GM13977 (cell line): Measurements from ENCODE around the gene SLC22A23.

Source experiments
- DNase-seq: peaks from one replicate; pipeline ENCODE4 v3.0.0; 2012; ENCODE audit warnings: low spot score
- CTCF ChIP-seq: IDR thresholded peaks from 2 replicates; pipeline ENCODE4 v1.5.1; 2012; ENCODE audit warnings: mild to moderate bottlenecking, control low read depth; ENCODE audit not compliant: insufficient read depth; ENCODE audit errors: extremely low read depth, missing control alignments
- in situ Hi-C: fragments of 300-500 bp; cut with MboI; formaldehyde crosslinking; loops from one replicate; pipeline ENCODE4 v1.12.0; 2022; ENCODE audit warnings: low sequenced_read_pairs, low pct_unique_long_range_greater_than_20kb, mixed read lengths, inconsistent platforms; ENCODE audit not compliant: unreplicated experiment

Gene SLC22A23

GRCh38 chr6:3331494-3331893 lies 125.4 kb downstream of the SLC22A23 start:
- TF ChIP-seq CTCF = no peak
- DNase-seq = no peak
- in situ Hi-C loops = no loop called here

DNA sequence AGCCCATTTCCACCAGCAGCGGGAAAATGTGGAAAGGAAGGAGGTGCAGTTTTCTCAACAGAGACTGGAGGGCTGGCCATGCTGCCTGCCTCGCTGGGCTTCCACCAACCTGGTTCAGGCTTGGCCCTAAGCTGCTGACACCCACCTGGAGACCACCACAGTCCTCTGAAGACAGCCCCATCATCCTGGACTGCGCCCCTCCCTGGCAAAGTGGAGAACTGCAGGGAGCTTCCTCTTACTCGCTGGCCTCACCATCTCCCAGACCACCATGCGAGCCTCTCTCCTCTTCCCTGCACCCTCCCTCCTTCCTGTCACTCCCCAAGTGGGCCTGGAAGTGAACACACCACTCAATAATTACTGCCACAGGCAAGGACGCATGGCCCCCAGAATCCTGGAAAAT lies 126.7 kb downstream of the SLC22A23 start:
- peak; percentile 31 for TF ChIP-seq CTCF
- no peak for DNase-seq
- in situ Hi-C loops = no loop called here

GRCh38 chr6:3329393-3330051 lies 127.3 kb downstream of the SLC22A23 start:
- in situ Hi-C loops = no loop called here
- TF ChIP-seq CTCF = no peak
- no peak for DNase-seq

DNA sequence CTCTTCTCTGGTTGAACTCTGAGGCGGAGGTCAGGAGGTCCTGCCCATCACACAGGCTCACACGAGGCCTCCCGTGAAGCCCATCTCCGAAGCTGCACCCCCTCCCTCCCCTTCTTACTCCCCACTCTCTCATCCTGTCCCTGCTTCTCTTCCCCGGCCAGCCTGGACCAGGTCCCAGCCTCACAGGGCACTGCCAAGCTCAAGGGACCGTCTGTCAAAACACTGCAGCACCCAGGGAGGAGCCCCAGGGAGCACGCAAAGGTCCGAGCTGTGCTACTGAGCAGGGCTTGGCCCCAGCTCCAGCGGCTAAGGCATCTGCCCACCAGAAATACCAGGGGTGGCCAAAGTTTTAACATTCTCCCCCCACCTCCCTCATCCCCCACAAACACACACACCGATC lies 128.1 kb downstream of the SLC22A23 start:
- in situ Hi-C loops = no loop called here
- no peak for DNase-seq
- TF ChIP-seq CTCF = no peak

DNA sequence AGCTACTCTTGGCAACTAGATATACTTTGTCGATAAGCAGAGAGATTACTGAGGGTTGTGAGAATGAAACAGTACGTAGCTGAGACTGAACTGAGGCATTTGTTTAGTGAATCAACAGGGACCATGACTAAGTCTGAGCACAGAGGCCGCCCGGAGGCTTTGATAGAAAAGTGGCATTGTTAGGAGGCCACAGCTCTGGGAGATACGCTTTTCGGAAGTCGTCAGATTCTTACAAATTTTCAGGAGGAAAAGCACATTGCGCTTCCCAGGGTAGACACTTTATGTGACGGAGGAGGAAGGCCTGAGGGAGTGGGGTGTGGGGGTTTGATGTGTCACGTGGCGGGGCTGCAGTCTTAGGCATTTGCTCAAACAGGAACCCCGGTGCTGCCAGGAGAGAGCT lies 128.7 kb downstream of the SLC22A23 start:
- DNase-seq = no peak
- no peak for TF ChIP-seq CTCF
- in situ Hi-C loops = no loop called here

- in situ Hi-C loops = no loop called here
- no peak for TF ChIP-seq CTCF
- no peak for DNase-seq
Observed at GRCh38 chr6:3327403-3327802, 129.4 kb downstream of the SLC22A23 start.

DNA sequence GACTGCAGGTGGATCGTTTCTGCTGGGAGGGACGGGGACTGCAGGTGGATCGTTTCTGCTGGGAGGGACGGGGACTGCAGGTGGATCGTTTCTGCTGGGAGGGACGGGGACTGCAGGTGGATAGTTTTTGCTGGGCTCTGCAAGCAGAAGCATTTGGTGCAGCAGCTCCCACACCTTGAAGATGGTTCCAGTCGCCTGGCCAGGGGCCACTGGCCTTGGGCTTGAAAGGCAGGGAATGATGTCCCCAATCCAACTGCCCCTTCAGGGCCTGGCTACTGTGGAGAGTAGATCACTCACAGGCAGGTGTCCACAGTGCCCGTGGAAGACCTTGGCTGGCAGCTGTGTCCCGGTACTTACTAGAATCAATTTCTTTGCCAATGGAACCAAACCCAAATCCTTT lies 129.9 kb downstream of the SLC22A23 start:
- in situ Hi-C loops = no loop called here
- TF ChIP-seq CTCF = no peak
- no peak for DNase-seq
